ENCODE measurements around the gene CLK3. TPM values are rescaled to one million over a fixed set of nuclear protein-coding genes. Genes with fewer than 3 reads are reported as not detected.

CLK3 gene
- total and polyA plus RNA-seq, 2 of the 13 experiments (the other 11 are each of a cell fraction or from before 2014, with no cell fraction given), result 41.5 to 82.0 TPM

DNA sequence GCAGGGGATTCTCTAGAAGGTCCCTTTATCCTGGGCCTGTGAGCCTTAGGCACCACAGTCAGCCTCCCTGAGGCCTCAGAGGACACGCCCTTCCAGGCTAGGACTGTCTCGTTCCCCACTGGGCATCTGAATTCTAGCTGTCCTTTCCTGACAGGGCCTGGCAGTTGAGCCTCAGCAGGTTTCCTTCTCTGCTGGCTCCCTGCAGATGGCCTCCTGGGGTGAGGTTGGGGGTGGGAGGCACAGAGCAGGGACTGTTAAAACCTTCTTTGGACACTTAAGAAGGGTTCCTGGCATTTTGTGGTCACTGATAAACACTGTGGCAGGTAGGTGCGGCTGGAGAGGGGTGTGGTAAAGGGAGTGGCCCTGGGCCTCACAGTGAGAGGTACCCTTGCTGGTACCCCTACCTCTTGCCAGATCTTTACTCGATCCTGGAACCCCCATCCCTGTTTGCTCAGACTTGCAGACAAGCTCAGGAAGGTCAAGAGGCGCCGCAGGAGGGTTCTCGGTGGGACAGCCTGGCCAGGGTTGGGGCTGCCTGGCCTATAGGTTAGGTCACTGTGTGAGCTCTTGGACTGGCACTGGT, 8.5 kb downstream of the CLK3 start:
- intact Hi-C loops (cut with micrococcal nuclease; ENCODE audit: unreplicated experiment), result no loop called here
- H3K9me3 ChIP-seq (ENCODE audit: low read length), result no peaks in the 10 kb centered on the region
- ChIA-PET CTCF (ENCODE audit: low intra/inter-chr PET ratio, low total read pairs) (no interaction called here), POLR2A (no interaction called here)
- in situ Hi-C loops (cut with HindIII; ENCODE audit: extremely low pct_ligation_motif_present, low pct_unique_long_range_greater_than_20kb), result loop anchor here (5.0 kb wide), 1 partner anchor 252 kb away; no protein-coding TSS in a partner anchor
- peaks cover 4% of the 10 kb centered on the region for H3K4me1 ChIP-seq (ENCODE audit: insufficient read depth, low read length)
- H3K27ac ChIP-seq (ENCODE audit: extremely low read length, insufficient read depth, low read length), result no peak overlapping the region
- H3K79me2 ChIP-seq (ENCODE audit: insufficient read depth, low read length), result peaks cover 16% of the 10 kb centered on the region
- WGBS (ENCODE audit: low lambda C conversion rate), result 97% methylated on average over 3 of the region's 7 CpGs
- FAIRE-seq (no peak), DNase-seq (ENCODE audit: low spot score) (no peak), ATAC-seq (no peak)
- no peaks in the 10 kb centered on the region for H3K27me3 ChIP-seq (ENCODE audit: control insufficient read depth in 1 of 2, insufficient read depth in 2 of 2, low read length in 2 of 2)
- TF ChIP-seq GABPA (IDR thresholded peaks at IDR 0.05; ENCODE audit: low read depth, low read length) (no peak), GABPA (CRISPR knock-in tag; IDR thresholded peaks at IDR 0.05; ENCODE audit: low read depth) (no peak), AGO2 (optimal IDR thresholded peaks at IDR 0.05; ENCODE audit: low read depth, low read length) (peak; percentile 14), EP300 (IDR thresholded peaks at IDR 0.05; ENCODE audit: low read depth in 2 of 2, low read length in 2 of 2) (no peak), EP300 (CRISPR knock-in tag; IDR thresholded peaks at IDR 0.05; ENCODE audit: borderline replicate concordance) (no peak)
- TF ChIP-seq, protein P1, sequence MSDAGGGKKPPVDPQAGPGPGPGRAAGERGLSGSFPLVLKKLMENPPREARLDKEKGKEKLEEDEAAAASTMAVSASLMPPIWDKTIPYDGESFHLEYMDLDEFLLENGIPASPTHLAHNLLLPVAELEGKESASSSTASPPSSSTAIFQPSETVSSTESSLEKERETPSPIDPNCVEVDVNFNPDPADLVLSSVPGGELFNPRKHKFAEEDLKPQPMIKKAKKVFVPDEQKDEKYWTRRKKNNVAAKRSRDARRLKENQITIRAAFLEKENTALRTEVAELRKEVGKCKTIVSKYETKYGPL (CRISPR knock-in tag; IDR thresholded peaks at IDR 0.05), result no peak
- no peak overlapping the region for H3K4me2 ChIP-seq (ENCODE audit: low read depth, low read length)
- H3K4me3 ChIP-seq (replicated peaks in 1 of 3; ENCODE audit: insufficient read depth in 1 of 3, low read depth in 2 of 3, low read length in 3 of 3), result no peak overlapping the region
- no TSS peak for BruUV-seq (replicated peaks)
- no peak overlapping the region for H3K9ac ChIP-seq (ENCODE audit: insufficient read depth, low read depth, low read length)
- H2AFZ ChIP-seq (ENCODE audit: low read length), result no peak overlapping the region
- peaks cover 68 to 99% of the 10 kb centered on the region in 2 experiments for H3K36me3 ChIP-seq (replicated peaks in 1 of 2; ENCODE audit: control insufficient read depth in 1 of 2, insufficient read depth in 2 of 2, low read length in 2 of 2)
- H4K20me1 ChIP-seq (ENCODE audit: insufficient read depth, low read length), result peaks cover 30% of the 10 kb centered on the region

DNA sequence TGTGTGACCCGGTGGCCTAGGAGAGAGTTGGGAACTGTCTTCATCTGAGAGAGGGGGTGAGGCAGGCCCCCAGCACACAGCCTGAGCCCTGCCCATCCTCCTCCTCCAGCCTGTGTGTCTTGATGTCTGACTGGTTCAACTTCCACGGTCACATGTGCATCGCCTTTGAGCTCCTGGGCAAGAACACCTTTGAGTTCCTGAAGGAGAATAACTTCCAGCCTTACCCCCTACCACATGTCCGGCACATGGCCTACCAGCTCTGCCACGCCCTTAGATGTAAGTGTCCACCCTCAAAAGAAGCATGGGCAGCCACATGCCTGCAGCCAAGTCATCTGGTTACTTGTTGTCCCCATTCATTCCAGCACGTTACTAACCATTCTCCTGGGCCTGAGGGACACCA, 10.1 kb downstream of the CLK3 start:
- ChIA-PET POLR2A (no interaction called here), CTCF (ENCODE audit: low intra/inter-chr PET ratio, low total read pairs) (no interaction called here)
- H3K9me3 ChIP-seq (ENCODE audit: low read length), result no peaks in the 10 kb centered on the region
- intact Hi-C loops (cut with micrococcal nuclease; ENCODE audit: unreplicated experiment) (no loop called here), in situ Hi-C loops (cut with HindIII; ENCODE audit: extremely low pct_ligation_motif_present, low pct_unique_long_range_greater_than_20kb) (no loop called here)
- no peak overlapping the region for H3K4me2 ChIP-seq (ENCODE audit: low read depth, low read length)
- no peak overlapping the region for H3K27ac ChIP-seq (ENCODE audit: extremely low read length, insufficient read depth, low read length)
- H3K9ac ChIP-seq (ENCODE audit: insufficient read depth, low read depth, low read length), result no peak overlapping the region
- no peak for DNase-seq (ENCODE audit: low spot score)
- no peak overlapping the region for H3K4me3 ChIP-seq (replicated peaks in 1 of 3; ENCODE audit: insufficient read depth in 1 of 3, low read depth in 2 of 3, low read length in 3 of 3)
- no peak overlapping the region for H2AFZ ChIP-seq (ENCODE audit: low read length)
- no TSS peak for BruUV-seq (replicated peaks)
- 90% methylated on average over 3 of the region's 6 CpGs for WGBS (ENCODE audit: low lambda C conversion rate)
- H3K79me2 ChIP-seq (ENCODE audit: insufficient read depth, low read length), result peaks cover 7% of the 10 kb centered on the region
- no peaks in the 10 kb centered on the region for H3K27me3 ChIP-seq (ENCODE audit: control insufficient read depth in 1 of 2, insufficient read depth in 2 of 2, low read length in 2 of 2)
- no peak for FAIRE-seq
- peaks cover 22% of the 10 kb centered on the region for H4K20me1 ChIP-seq (ENCODE audit: insufficient read depth, low read length)
- TF ChIP-seq ZSCAN9 (CRISPR knock-in tag; IDR thresholded peaks at IDR 0.05; ENCODE audit: borderline replicate concordance) (no peak), ZNF530 (CRISPR knock-in tag; IDR thresholded peaks at IDR 0.05; ENCODE audit: low read depth) (no peak), RFX1 (IDR thresholded peaks at IDR 0.05) (no peak), ZNF260 (CRISPR knock-in tag; IDR thresholded peaks at IDR 0.05; ENCODE audit: borderline replicate concordance, low read depth) (no peak), ZNF468 (CRISPR knock-in tag; IDR thresholded peaks at IDR 0.05) (no peak)
- TF ChIP-seq, protein P2, sequence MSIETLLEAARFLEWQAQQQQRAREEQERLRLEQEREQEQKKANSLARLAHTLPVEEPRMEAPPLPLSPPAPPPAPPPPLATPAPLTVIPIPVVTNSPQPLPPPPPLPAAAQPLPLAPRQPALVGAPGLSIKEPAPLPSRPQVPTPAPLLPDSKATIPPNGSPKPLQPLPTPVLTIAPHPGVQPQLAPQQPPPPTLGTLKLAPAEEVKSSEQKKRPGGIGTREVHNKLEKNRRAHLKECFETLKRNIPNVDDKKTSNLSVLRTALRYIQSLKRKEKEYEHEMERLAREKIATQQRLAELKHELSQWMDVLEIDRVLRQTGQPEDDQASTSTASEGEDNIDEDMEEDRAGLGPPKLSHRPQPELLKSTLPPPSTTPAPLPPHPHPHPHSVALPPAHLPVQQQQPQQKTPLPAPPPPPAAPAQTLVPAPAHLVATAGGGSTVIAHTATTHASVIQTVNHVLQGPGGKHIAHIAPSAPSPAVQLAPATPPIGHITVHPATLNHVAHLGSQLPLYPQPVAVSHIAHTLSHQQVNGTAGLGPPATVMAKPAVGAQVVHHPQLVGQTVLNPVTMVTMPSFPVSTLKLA (IDR thresholded peaks at IDR 0.05), result peak; percentile 80
- ATAC-seq, result no peak
- H3K4me1 ChIP-seq (ENCODE audit: insufficient read depth, low read length), result peaks cover 5% of the 10 kb centered on the region
- peaks cover 68 to 93% of the 10 kb centered on the region in 2 experiments for H3K36me3 ChIP-seq (replicated peaks in 1 of 2; ENCODE audit: control insufficient read depth in 1 of 2, insufficient read depth in 2 of 2, low read length in 2 of 2)
